ENCODE measurements around the gene SAMD14. TPM values are rescaled to one million over a fixed set of nuclear protein-coding genes. Genes with fewer than 3 reads are reported as not detected.

Gene SAMD14
- total RNA-seq, 1 donor from 2014 or later: 0.16 TPM

DNA sequence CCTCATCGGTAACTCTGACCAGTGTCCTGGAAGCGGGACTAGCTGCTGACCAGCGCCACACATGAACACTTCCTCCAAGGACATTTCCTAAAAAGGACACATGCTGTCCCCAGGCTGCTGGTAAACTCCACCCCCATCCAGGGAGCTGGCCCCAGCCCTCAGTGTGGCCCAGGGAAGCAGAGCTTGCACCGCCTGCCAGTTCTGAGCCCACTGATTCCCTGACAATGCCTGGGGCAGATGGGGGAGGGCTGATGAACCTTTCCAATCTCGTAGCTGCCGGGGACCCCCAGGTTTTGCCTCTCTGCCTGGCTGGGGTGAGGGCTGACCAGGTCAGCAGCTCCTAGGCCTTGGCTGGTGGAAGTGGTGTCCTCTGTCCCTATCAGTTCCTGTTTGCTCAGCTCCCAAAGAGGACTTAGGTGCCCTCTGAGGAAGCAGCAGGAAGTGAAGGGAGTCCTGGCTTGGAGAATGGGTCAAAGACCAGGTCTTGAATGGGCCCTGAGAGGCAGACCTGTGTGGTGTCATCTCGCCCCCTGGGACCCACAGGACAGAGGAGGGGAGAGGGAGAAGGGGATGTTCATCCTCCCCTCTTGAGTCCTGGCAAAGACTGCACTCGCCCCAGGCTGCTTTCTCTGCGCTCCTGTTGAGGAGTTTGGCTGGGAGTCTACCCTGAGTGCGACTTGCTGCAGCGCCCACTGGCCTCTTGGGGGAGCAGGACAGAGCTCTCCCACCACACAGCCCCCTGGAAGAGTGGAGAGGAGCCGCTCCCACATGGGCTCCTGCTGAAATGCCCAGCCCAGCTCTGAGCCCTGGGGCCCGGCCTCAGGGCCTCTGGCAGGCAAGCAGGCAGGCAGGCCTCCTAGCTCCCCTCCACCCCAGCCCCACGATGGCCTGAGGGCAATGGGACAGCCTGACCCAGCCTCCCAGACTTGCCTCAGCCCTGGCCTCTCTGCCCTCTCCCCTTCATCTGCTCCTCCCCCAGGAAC, 18.0 kb downstream of the SAMD14 start:
- no peak for ATAC-seq

DNA sequence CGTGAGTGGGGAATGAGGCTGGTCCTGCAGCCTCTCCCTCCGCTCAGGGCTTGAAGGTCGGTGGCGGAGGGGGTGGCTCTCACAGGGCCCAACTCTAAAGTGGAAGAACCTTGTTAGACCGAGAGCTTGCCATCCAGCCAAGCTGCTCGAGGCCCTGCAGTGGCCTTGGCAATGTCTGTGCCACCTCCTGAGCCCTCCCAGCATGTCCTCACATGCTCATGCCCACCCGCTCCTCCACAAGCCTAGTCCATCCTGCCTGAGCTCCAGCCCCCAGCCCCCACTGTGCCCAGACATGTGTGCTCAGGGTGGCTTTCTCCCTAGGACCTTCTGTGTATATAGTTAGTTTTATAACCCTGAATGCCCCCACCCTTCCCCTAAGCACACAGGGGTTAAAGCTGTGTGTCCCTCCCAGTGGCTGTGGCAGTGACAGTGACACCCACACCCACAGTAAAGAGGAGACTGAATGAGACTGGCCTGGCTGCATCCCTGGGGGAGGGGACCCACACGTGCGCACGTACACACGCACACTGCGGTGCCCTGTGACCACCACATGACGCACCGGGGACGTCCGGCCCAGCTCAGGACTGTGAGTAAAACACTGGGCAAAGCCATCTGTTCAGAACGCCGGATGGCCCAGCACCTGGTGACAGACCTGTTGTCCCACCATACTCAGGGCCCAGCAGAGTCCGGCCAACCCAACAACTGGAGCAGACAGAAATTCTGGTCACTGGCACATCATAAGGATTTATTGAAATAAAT, 19.2 kb downstream of the SAMD14 start:
- no peak for ATAC-seq

DNA sequence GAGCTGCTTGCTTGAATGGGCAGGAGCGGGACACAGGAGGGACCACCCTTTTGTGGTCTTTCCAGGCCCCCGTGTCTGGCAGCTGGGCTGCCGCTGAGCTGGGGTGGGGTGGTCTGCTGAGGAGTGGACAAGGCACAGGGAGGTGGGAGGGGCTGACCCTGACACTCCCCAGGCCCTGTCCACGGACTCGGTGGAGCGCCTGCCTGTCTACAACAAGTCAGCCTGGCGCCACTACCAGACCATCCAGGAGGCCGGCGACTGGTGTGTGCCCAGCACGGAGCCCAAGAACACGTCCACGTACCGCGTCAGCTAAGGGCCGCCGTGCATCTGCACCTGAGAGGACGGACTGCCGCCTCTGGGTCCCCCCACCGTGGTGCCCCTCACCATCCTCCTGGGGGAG, 20.2 kb downstream of the SAMD14 start:
- no peak for ATAC-seq

DNA sequence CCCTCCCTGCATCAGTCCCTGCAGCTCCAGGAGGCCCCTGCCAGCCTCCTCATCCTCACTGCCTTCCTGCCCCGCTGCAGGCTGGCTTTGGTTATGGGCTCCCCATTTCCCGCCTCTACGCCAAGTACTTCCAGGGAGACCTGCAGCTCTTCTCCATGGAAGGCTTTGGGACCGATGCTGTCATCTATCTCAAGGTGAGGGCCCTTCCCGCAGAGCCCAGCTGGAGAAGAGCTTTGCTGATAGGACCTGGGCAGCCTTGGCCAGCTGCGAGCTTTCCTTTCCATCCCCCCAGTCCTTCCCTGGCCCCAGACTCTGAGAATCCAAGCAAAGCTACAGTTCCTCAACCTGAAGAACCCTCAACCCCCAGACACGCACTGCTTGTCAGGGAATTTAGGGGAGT, 20.8 kb downstream of the SAMD14 start:
- no peak for ATAC-seq

DNA sequence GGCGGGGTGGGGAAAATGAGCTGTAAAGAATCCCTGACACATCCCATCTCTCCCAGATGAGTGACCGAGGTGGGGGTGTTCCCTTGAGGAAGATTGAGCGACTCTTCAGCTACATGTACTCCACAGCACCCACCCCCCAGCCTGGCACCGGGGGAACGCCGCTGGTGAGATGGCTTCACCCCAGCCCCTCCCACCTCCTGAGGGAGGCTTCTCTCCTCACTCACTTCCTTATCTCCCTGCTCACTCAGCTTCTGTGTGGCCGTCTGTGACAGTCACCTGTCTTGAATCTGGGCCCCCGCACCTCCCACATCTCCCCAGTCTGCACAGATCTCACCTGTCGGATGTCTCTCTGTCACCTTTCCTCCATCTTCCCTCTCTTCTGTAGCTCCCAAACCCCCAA, 21.4 kb downstream of the SAMD14 start:
- ATAC-seq: no peak

DNA sequence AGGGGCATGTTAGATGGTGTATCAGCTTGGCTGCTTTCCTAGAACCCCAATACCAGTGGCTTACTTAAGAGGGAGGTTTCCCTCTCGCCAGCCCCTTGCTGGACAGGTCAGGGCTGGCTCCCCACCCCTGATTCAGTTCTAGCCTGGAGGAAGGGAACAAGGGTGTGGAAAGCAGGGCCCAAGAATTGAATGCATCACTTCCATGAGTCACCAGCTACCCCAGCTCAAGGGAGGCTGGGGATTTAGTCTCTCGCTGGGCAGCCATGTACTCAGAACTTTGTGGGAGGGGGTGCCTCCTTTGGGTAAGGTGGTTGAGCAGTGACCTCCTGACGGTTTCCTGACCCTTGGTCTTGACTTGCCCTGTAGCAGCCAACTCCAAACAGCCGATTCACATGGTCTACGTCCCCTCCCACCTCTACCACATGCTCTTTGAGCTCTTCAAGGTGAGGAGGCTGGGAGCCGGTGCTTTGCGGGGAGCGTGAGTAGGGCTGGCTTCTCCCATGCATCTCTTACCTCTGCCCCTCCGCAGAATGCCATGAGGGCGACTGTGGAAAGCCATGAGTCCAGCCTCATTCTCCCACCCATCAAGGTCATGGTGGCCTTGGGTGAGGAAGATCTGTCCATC, 22.1 kb downstream of the SAMD14 start:
- ATAC-seq: peak; percentile 72

DNA sequence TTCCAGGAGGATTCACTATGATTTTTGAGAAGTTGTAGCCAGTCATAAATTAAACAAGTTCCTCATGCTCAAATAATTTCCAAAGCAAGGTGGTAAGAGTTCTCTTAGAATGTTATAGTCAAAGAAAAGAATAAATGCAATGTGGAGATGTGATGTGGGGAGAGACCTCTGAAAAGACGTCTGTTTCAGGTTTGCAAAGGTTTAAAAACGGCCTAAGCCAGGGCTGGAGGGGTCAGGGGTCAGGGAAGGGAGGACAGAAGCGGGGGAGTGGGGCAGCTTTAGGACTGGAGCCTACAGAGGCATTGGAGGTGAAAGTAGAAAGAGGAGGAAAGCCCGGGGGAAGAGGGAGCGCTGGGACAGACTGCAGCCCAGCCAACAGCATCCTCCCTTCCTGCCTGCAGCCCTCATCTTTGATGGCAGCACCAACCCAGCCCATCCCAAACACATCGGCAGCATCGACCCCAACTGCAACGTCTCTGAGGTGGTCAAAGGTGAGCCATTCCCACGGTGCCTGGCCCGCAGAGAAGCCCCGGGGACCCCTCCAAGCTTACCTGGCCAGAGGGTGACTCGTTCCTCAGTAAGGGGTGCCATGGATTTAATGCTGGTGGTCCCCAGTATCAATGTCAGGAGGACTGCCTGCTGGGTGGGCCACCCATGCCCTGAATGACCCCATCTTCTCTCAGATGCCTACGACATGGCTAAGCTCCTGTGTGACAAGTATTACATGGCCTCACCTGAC, 23.4 kb downstream of the SAMD14 start:
- ATAC-seq: no peak

DNA sequence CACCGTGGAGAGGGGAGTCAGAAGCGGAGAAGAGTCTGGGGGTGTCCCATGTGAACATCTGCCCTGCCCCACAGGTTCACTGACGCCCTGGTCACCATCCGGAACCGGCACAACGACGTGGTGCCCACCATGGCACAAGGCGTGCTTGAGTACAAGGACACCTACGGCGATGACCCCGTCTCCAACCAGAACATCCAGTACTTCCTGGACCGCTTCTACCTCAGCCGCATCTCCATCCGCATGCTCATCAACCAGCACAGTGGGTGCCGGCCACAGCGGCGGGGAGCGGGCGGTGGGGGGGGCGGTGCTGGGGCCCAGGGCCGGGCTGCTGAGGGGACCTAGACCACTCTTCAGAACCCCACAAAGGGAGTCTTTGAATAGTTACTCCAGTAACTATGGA, 24.1 kb downstream of the SAMD14 start:
- ATAC-seq: no peak

DNA sequence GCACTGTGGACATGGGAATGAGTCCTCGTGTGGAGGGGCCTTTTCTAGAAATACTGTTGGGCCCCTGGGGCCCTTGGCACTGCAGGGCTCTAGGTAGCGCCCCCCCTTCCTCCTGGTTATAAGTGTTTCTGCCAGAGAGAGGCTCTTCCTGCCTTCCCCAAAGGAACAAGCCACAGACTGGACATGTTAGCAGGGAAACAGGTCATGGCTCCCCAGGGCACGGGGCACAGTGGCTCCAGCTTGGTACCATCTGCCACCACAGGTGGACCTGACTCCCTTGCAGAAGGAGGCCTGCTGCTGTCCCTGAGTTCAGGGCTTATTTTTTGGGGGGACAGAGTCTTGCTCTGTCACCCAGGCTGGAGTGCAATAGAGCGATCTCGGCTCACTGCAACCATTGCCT, 26.0 kb downstream of the SAMD14 start:
- no peak for ATAC-seq

DNA sequence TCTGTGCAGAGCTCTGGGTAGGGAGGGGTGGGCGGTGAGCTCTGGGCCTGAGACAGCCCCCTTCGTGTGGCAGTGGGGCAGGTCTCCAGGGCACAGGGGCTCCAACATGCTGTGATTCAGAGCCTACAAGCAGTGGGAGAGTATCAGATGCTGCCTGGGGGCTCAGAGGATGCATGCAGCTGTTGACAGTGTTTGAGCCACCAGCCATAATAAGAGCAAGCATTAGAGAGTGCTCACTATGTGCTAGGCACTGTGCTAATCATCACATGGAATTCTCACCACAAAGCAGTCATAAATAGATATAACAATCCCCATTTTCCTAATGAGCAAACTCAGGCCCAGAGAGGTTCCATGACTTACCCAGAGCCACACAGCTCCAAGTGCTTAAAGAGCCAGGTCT, 26.7 kb downstream of the SAMD14 start:
- no peak for ATAC-seq

DNA sequence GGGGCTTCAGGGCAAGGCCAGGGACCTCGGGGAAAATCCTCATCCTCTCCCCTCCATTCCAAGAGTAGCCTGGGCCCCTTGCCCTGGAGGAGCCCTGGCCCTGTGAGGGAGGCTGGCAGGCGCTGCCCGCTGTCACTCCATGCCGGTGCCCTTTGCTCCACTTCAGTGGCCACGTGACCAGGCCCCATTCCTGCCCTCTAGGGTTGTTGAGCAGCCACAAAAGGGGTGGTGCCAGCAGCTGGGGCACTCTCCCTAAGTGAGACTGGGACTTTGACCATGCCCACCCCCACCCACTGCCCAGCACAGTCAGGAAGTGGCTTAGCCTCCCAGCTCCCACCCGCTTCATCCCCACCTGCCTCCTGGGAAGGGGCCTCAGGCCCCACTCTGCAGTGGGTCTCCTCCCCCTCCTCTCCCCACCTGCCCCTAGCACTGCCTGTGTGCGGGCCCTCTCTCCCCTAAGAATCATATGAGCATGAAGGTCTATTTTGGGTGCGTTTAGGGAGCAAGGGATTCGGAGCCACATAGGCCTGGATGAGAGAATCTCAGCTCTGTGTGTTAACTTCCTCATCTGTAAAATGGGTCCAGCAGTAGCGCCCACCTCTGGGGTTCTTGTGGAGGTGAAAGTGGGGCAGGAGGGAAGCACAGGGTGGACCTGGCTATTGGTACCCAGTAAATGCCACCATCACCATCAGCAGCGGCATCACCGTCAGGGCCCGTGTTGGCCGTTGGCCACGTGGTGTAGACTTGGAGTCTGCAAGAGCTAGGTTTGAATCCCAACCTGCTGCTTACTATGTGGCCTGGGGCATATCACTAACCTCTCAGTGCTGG, 27.6 kb downstream of the SAMD14 start:
- peak; percentile 7 for ATAC-seq

DNA sequence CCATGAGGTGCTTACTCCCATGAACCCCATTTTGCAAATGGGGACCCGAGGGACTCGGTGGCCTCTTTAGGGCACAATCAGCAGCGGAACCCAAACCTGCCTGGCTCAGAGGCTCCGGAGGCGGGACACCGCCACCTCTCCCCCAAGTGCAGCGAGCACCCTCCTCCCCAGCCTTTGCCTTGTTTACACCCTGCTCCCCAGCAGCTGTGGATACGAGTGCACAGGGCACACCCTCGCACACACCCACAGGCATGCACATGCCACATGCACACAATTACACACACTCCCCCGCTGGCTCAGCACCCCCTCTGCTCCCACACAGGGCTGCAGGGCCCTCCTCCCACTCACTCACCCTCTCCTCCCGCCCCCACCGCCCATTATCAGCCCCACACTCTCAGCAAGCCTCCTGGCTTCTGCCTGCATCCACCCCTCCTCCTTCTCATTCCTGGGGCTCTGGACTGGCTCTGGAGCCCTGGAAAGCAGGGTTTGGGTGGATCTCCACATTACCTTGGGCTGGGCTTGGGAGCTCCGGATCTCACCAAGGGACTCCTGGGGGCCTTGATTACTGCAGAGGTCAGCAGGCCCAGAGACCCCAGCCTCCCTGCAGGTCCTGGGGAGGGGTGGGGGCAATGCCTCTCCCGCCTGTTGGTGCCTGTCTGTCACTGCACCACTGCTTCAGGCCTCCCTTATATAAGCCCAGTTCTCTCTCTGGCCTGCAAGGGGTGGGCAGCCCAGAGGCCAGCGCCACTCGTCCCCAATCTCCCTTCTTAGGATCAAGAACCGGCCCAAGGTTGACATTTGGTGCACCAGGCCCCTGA, 28.4 kb downstream of the SAMD14 start:
- peak; percentile 45 for ATAC-seq

DNA sequence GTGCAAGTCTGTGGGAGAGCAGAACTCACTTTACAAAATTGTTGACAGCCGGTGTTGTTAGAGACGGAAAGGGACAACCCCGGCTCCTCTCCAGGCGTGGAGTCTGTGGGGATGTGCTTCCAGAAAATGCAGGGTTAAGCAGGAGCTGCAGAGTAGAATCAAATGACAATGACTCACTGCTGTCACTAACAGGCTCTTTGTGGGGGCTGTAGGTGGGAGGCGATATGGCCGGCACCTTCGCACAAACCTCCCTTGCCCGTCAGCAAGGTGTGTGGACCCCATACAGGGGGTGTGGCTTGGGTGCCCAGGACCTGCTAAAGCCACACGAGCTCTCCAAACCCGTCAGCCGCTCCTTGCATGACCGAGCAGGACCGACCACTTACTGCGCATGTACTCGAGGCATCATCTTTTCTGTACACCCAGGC, 29.0 kb downstream of the SAMD14 start:
- peak; percentile 3 for ATAC-seq

DNA sequence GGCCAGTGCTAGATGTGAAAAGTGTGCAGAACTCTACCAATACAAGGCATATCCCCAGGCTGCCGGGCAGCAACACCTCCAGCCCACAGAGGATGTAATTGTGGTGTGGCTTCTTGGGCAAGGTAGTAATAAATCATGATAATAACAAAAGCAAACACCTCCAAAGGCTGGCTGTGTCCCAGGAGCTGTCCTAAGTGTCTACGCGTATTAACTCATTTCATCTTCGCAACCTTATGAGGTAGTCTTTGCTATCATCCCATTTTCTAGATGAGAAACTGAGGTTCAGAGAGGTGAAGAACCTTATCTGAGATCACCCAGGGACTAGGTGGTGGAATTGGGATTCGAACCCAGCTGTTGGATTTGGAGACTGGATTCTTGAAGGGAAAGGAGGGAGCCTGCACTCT, 29.5 kb downstream of the SAMD14 start:
- no peak for ATAC-seq

DNA sequence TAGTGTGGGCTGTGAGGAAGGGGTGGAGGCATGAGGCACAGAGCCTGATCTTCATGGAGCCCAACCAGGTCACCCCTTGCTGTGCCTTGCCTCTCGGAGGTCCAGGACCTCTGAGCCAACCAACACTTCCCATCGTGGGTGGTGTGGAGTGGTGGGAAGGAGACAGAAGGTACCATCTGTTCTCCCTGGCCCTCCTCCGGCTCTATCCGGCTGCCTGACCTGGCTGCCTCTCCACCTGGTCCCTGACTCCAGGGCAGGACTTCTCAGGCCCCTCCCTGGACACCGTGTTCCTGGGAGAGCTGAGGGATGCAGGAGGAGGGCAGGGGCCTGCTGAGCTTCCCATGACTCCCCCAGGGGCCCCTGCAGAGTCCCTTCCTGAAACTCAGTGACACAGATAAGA, 31.0 kb downstream of the SAMD14 start:
- ATAC-seq: no peak

DNA sequence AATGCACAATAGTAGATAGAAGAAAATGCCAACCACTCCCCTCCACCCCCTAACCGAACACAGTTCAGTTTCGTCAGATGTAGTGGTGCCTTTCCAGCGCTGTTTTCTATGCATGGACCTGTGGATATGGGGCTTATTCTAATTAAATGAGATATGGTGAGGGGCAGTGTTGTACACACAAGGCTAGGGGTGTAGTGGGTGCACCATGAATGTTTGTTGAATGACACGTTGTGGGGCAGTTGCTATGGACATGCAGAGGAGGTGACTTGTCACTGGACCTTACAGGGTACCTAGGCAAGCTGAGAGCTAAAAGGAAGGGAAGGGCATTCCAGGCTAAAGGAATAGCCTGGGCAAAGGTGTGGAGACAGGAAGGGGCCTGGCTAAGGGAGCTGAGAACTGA, 31.4 kb downstream of the SAMD14 start:
- ATAC-seq: no peak

DNA sequence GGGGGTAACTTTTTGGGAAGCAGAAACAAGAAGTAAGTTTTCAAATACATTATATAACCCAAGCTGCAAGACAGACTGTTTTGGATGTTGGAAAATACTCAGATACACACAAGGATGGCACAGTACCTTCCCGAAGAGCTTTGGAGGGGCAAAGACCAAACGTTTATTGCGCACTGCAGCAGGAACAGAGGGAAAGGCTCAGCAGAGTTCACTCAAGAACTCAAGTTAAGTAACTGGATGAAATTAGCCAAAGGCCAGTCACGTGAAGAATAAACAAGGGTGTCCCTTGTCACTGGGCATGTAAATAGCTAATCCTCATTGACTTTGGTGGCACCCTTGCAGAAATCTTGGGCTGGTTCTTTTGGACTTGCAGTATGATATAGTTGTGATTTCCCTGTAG, 32.0 kb downstream of the SAMD14 start:
- ATAC-seq: no peak

DNA sequence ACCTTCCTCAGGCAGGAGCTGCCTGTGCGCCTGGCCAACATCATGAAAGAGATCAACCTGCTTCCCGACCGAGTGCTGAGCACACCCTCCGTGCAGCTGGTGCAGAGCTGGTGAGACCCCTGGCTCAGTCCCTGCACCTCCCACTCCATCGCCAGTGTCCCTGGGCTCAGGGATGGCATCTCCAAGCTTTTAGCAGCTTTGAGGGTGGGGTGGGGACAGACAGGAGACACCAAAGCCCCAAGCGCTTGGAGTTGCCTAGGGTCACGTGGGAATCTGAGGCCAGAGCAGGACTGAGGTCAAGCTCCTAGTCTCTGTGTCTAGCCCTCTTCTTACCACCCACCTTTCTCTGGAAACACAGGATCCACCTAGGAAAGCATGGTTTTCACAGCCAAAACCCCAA, 32.5 kb downstream of the SAMD14 start:
- ATAC-seq: no peak

DNA sequence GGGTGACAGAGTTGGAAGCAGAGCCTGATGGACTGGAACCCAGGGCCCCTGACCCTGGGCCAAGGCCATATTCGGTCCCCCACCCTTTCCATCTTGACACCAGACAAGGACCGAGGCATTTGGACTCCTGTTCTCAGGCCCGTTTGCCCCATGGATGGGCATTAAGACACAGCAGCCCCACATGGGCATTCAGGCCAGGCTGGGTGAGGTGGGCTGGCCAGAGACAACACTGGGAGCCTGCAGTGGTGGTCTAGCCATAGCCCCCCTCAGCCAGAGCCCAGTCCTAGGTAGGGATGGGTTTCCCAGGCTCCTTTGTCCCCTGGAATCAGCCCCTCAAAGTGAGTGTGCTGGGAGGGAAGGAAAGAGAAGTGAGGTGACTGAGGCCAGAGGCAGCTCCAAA, 33.2 kb downstream of the SAMD14 start:
- ATAC-seq: no peak

DNA sequence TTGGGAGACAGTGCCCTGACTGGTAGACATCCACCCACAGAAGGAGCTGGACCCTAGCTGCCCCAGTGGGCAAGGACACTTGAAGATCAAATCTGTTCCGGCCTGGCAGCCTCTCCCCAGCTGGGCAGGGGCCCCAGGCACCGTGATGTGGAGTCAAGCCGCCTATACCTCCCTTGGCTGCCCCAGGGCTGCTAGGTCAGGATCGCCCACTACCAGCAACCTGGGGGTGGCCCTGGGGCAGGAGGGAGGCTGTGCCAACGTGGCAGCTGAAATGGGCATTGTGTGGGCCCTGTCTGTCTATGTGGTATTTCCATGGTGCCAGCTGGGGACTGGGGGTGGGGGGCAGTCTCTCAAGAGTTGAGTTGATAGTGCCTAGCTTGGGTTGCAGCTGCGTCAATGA, 33.9 kb downstream of the SAMD14 start:
- ATAC-seq: no peak

DNA sequence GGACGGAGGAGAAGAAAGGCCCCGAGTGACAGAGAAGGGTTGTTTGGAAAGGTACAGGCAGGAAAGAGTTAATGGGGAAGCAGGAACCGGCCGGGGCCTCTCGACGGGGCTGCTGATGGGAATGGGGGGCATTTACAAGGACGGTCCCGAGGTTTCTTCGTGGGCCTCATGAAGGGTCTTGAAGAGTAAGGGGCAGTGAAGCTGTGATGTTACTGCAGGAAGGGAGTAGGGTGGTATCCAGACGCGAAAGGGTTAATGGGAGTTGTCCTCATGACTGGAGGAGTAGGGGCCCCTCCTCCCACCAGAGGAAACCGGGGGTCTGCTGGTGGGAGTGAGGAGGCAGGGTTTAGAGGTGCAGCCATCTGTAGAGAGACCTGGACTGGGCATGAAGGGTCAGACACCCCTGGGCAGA, 34.3 kb downstream of the SAMD14 start:
- no peak for ATAC-seq
